Chondrocyte (in vitro differentiated cells): Measurements from ENCODE around the gene TMEM145. TPM values are rescaled to one million over a fixed set of nuclear protein-coding genes. Genes with fewer than 3 reads are reported as not detected.

Experiments used
- DNase-seq: peaks from one replicate; pipeline ENCODE4 v3.0.0; 2021; ENCODE audit warnings: mixed read lengths, low spot score
- H3K27ac Mint-ChIP-seq: one replicate; pipeline ENCODE4 v1.8.0; 2021; ENCODE audit warnings: mild to moderate bottlenecking, moderate library complexity, mixed read lengths; ENCODE audit not compliant: unreplicated experiment
- H3K27me3 Mint-ChIP-seq: 2 replicates; pipeline ENCODE4 v1.8.0; 2021; ENCODE audit warnings: low read depth, mixed read lengths
- H3K36me3 Mint-ChIP-seq: 2 replicates; pipeline ENCODE4 v1.8.0; 2021; ENCODE audit warnings: low read depth, mixed read lengths
- H3K4me1 Mint-ChIP-seq: 2 replicates; pipeline ENCODE4 v1.8.0; 2021; ENCODE audit warnings: low read depth, mild to moderate bottlenecking, mixed read lengths
- H3K4me3 Mint-ChIP-seq: one replicate; pipeline ENCODE4 v1.8.0; 2021; ENCODE audit warnings: mild to moderate bottlenecking, moderate library complexity, mixed read lengths; ENCODE audit not compliant: unreplicated experiment
- H3K9me3 Mint-ChIP-seq: 2 replicates; pipeline ENCODE4 v1.8.0; 2021; ENCODE audit warnings: low read depth, mixed read lengths
- total RNA-seq: library from RNA; stranded (reverse); gene quantifications from 3 replicates; pipeline ENCODE4 v1.2.1, GENCODE V29; 2021
- TF ChIP-seq, protein P1 (sequence below): fragments of 200-600 bp; sonication (generic); IDR thresholded peaks from 2 replicates; pipeline ENCODE4 v1.5.0; 2021; ENCODE audit warnings: antibody characterized with exemption, mild to moderate bottlenecking, moderate library complexity

Gene TMEM145
- total RNA-seq, 1 donor from 2014 or later, result 0.32 TPM

DNA sequence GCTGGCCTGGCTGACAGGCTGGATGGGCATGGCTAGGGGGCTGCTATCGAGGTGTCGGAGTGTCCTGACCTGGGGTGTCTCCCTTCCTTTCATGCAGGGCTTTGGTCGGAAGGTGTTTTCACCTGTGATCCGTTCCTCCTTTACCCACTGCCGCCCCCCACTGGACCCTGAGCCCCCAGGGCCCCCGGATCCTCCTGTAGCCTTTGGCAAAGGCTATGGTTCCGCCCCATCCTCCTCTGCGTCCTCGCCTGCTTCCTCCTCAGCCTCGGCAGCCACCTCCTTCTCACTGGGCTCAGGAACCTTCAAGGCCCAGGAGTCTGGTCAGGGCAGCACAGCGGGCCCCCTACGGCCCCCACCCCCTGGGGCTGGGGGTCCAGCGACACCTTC, 23.0 kb upstream of the TMEM145 start:
- Mint-ChIP-seq H3K36me3 (peaks cover 17% of the 10 kb centered on the region), H3K27me3 (no peaks in the 10 kb centered on the region), H3K27ac (no peak overlapping the region), H3K9me3 (no peaks in the 10 kb centered on the region), H3K4me1 (peaks cover 14% of the 10 kb centered on the region), H3K4me3 (no peak overlapping the region)
- no peak for DNase-seq
- TF ChIP-seq, protein P1, sequence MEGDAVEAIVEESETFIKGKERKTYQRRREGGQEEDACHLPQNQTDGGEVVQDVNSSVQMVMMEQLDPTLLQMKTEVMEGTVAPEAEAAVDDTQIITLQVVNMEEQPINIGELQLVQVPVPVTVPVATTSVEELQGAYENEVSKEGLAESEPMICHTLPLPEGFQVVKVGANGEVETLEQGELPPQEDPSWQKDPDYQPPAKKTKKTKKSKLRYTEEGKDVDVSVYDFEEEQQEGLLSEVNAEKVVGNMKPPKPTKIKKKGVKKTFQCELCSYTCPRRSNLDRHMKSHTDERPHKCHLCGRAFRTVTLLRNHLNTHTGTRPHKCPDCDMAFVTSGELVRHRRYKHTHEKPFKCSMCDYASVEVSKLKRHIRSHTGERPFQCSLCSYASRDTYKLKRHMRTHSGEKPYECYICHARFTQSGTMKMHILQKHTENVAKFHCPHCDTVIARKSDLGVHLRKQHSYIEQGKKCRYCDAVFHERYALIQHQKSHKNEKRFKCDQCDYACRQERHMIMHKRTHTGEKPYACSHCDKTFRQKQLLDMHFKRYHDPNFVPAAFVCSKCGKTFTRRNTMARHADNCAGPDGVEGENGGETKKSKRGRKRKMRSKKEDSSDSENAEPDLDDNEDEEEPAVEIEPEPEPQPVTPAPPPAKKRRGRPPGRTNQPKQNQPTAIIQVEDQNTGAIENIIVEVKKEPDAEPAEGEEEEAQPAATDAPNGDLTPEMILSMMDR, result no peak

DNA sequence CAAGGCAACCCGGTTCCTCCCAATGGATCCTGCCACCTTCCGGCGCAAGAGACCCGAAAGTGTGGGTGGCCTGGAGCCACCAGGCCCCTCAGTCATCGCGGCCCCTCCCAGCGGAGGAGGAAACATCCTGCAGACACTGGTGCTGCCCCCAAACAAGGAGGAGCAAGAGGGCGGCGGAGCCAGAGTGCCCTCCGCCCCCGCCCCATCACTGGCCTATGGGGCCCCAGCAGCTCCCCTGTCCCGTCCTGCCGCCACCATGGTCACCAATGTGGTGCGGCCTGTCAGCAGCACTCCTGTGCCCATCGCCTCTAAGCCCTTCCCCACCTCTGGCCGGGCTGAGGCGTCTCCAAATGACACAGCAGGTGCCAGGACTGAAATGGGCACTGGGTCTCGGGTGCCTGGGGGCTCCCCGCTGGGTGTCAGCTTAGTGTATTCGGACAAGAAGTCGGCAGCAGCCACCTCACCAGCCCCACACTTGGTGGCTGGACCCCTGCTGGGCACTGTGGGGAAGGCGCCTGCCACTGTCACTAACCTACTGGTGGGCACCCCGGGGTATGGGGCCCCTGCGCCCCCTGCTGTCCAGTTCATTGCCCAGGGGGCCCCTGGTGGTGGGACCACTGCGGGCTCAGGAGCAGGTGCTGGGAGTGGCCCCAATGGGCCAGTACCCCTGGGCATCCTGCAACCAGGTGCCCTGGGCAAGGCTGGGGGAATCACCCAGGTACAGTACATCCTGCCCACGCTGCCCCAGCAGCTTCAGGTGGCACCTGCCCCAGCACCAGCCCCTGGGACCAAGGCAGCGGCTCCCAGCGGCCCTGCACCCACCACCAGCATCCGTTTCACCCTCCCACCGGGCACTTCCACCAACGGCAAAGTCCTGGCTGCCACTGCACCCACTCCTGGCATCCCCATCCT, 22.3 kb upstream of the TMEM145 start:
- H3K27me3 Mint-ChIP-seq, result no peaks in the 10 kb centered on the region
- H3K4me1 Mint-ChIP-seq, result peaks cover 7% of the 10 kb centered on the region
- H3K27ac Mint-ChIP-seq, result no peak overlapping the region
- peak; percentile 88 for DNase-seq
- TF ChIP-seq, protein P1, result peak; percentile 68
- no peak overlapping the region for H3K4me3 Mint-ChIP-seq
- H3K9me3 Mint-ChIP-seq, result no peaks in the 10 kb centered on the region
- peaks cover 17% of the 10 kb centered on the region for H3K36me3 Mint-ChIP-seq

DNA sequence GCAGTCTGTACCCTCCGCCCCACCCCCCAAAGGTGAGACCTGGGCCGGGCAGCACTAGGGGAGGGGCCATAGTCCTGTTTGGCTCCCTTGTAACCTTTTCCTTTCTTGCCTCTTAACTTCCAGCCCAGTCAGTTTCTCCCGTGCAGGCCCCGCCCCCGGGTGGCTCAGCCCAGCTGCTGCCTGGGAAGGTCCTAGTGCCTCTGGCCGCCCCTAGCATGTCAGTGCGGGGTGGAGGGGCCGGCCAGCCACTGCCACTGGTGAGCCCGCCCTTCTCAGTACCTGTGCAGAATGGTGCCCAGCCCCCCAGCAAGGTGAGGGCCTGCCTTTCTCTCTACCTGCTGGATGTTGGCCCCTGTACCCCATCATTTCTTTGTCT, 21.7 kb upstream of the TMEM145 start:
- Mint-ChIP-seq H3K27me3 (no peaks in the 10 kb centered on the region), H3K4me1 (peaks cover under 1% of the 10 kb centered on the region), H3K4me3 (no peak overlapping the region), H3K36me3 (peaks cover 14% of the 10 kb centered on the region), H3K27ac (no peak overlapping the region), H3K9me3 (no peaks in the 10 kb centered on the region)
- TF ChIP-seq, protein P1, result no peak
- DNase-seq, result no peak

DNA sequence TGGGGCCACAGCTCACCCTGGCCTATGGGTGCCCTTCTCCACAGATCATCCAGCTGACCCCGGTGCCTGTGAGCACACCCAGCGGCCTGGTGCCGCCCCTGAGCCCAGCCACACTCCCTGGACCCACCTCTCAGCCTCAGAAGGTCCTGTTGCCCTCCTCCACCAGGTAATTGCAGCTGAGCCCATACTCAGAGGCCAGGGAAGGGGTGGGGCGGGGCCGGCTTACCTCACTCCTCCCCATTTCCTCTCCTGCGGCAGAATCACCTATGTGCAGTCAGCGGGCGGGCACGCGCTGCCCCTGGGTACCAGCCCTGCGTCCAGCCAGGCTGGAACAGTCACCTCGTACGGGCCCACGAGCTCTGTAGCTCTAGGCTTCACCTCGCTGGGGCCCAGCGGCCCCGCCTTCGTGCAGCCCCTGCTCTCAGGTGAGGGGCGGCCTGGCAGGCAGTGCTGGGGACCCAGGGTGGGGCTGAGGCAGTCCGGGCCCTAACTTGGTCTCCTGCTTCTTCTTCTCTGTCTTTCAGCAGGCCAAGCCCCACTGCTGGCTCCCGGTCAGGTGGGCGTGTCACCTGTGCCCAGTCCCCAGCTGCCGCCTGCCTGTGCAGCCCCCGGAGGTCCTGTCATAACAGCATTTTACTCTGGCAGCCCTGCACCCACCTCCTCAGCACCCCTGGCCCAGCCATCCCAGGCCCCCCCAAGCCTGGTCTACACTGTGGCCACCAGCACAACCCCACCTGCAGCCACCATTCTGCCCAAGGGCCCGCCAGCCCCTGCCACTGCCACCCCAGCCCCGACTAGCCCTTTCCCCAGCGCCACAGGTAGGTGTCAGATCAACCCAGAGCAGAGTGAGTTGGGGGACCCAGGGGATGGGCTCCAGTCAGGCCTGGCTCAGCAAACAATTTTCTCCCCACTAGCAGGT, 20.8 kb upstream of the TMEM145 start:
- H3K36me3 Mint-ChIP-seq, result peaks cover 15% of the 10 kb centered on the region
- TF ChIP-seq, protein P1, result no peak
- H3K27me3 Mint-ChIP-seq, result no peaks in the 10 kb centered on the region
- no peak overlapping the region for H3K4me3 Mint-ChIP-seq
- H3K27ac Mint-ChIP-seq, result no peak overlapping the region
- H3K4me1 Mint-ChIP-seq, result no peaks in the 10 kb centered on the region
- no peaks in the 10 kb centered on the region for H3K9me3 Mint-ChIP-seq
- no peak for DNase-seq

DNA sequence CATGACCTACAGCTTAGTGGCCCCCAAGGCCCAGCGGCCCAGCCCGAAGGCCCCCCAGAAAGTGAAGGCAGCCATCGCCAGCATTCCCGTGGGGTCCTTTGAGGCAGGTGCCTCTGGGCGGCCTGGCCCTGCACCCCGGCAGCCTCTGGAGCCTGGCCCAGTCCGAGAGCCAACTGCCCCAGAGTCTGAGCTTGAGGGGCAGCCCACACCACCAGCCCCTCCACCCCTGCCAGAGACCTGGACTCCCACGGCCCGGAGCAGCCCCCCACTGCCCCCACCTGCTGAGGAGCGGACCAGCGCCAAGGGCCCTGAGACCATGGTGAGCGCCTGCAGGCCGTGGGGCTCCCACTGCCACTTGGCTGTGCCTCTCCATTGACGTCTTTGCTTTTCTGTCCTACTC, 20.1 kb upstream of the TMEM145 start:
- no peak overlapping the region for H3K27ac Mint-ChIP-seq
- H3K27me3 Mint-ChIP-seq, result no peaks in the 10 kb centered on the region
- TF ChIP-seq, protein P1, result no peak
- H3K36me3 Mint-ChIP-seq, result peaks cover 15% of the 10 kb centered on the region
- H3K4me1 Mint-ChIP-seq, result no peaks in the 10 kb centered on the region
- H3K4me3 Mint-ChIP-seq, result no peak overlapping the region
- peak; percentile 91 for DNase-seq
- H3K9me3 Mint-ChIP-seq, result no peaks in the 10 kb centered on the region
